ENCODE results near the gene MARVELD3. TPM values are rescaled to one million over a fixed set of nuclear protein-coding genes. Genes with fewer than 3 reads are reported as not detected.
"Not testable (repeated sequence)": the region's sequence is repeated elsewhere in the genome, so short reads cannot be mapped to it uniquely, and the experiment has no call there.

MARVELD3 gene, protein sequence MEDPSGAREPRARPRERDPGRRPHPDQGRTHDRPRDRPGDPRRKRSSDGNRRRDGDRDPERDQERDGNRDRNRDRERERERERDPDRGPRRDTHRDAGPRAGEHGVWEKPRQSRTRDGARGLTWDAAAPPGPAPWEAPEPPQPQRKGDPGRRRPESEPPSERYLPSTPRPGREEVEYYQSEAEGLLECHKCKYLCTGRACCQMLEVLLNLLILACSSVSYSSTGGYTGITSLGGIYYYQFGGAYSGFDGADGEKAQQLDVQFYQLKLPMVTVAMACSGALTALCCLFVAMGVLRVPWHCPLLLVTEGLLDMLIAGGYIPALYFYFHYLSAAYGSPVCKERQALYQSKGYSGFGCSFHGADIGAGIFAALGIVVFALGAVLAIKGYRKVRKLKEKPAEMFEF
- total RNA-seq (2021) = 28.5 and 28.6 TPM in 2 replicates
- percentile 76 among the genes with signal in this experiment for Bru-seq, nascent RNA
- percentile 80 among the genes with signal in this experiment for BruChase-seq, experiment 1, labeled RNA remaining after a 2-hour chase
- percentile 82 among the genes with signal in this experiment for BruChase-seq, experiment 2, labeled RNA remaining after a 6-hour chase
- long read RNA-seq, transcript MARVELD3-201 (3 exons, 2,912 nt) = major isoform, 24 of 55 reads
- long read RNA-seq, transcript MARVELD3-202 (3 exons, 2,214 nt) = minor isoform, 21 of 55 reads
- long read RNA-seq, partial matches to known transcripts = 1 of 55 reads
- long read RNA-seq, other reads (novel, unspliced or antisense) = 5 of 55 reads

DNA sequence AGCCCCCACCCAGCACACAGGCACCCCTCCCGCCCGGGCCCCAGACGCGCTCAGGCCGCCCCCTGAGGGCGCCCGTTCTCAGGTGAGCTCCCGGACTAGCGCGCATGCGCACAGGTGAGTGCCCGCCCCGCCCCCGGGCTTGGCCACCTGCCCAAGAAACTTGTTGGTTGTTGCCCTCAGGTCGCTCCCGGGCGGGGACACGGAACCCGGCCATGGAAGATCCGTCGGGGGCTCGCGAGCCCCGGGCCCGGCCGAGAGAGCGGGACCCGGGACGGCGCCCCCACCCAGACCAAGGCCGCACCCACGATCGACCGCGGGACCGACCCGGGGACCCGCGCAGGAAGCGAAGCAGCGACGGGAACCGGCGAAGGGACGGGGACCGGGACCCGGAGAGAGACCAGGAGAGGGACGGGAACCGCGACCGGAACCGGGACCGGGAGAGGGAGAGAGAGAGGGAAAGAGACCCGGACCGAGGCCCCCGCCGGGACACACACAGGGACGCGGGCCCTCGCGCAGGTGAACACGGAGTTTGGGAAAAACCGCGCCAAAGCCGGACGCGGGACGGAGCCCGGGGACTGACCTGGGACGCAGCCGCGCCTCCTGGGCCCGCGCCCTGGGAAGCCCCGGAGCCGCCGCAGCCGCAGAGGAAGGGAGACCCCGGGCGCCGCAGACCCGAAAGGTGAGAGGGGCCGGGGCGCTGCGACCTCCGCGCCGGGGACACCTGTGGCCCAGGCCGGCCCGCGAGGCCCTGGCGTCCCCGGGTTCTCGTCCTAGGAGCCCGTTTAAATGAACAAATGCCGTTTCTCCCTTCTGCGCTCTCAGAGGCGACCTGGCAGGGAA is at the start of gene MARVELD3:
MARVELD3 (plus strand) TSS at position 167 of the 840 bp plus-strand sequence; CDS start at position 213, 46 bp downstream.
- no peak for TF ChIP-seq EZH2 (IDR thresholded peaks at IDR 0.05; ENCODE audit: low read depth)
- TF ChIP-seq, protein P1, sequence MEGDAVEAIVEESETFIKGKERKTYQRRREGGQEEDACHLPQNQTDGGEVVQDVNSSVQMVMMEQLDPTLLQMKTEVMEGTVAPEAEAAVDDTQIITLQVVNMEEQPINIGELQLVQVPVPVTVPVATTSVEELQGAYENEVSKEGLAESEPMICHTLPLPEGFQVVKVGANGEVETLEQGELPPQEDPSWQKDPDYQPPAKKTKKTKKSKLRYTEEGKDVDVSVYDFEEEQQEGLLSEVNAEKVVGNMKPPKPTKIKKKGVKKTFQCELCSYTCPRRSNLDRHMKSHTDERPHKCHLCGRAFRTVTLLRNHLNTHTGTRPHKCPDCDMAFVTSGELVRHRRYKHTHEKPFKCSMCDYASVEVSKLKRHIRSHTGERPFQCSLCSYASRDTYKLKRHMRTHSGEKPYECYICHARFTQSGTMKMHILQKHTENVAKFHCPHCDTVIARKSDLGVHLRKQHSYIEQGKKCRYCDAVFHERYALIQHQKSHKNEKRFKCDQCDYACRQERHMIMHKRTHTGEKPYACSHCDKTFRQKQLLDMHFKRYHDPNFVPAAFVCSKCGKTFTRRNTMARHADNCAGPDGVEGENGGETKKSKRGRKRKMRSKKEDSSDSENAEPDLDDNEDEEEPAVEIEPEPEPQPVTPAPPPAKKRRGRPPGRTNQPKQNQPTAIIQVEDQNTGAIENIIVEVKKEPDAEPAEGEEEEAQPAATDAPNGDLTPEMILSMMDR (conservative IDR thresholded peaks at IDR 0.05) = no peak
- TSS peak; percentile 77 for BruUV-seq (replicated peaks)
- Histone ChIP-seq H3K27ac (peak within 1 kb of the TSS; percentile 53), H3K4me3 (peak within 1 kb of the TSS; percentile 99), H3F3A (ENCODE audit: insufficient read depth, low read depth) (peaks cover 35% of the 10 kb centered on the region), H4K20me1 (ENCODE audit: insufficient read depth) (no peaks in the 10 kb centered on the region), H3K79me2 (ENCODE audit: low read depth) (peaks cover 25% of the 10 kb centered on the region), H3K4me2 (peak within 1 kb of the TSS; percentile 88), H3K27me3 (ENCODE audit: insufficient read depth, low read depth) (no peaks in the 10 kb centered on the region), H3K36me3 (ENCODE audit: low read depth) (0 out of 2 replicates have a peak, but pooled peaks cover 6% of the 10 kb centered on the region), H3K4me1 (replicated peaks; ENCODE audit: insufficient read depth) (peaks cover 28% of the 10 kb centered on the region), H3K9me3 (ENCODE audit: insufficient read depth, low read depth) (no peaks in the 10 kb centered on the region), H3K9me2 (ENCODE audit: insufficient read depth) (no peaks in the 10 kb centered on the region; the same call in 1 of the 2 replicates), H2AFZ (peak within 1 kb of the TSS; percentile 99)
- ChIA-PET CTCF (interaction anchor here (0.6 to 0.7 kb wide), 2 partner anchors 238 to 518 kb away, joined by 12 to 18 read pairs; no protein-coding TSS in a partner anchor), POLR2A (ENCODE audit: unreplicated experiment) (interaction anchor here (0.5 to 0.7 kb wide), 2 partner anchors 77 to 967 kb away, joined by 4 to 21 read pairs; no protein-coding TSS in a partner anchor)
- peak; percentile 77 to 96 for DNase-seq
- intact Hi-C loops (cut with micrococcal nuclease; ENCODE audit: unreplicated experiment) = loop anchor here (5.0 kb wide), 1 partner anchor 96 kb away; the partner anchor contains the start of gene PHLPP2

GRCh38 chr16:71576971-71577370 is 49.0 kb upstream of the MARVELD3 start, which contains the start of gene TAT:
Gene TAT, minus strand, starts transcription at chr16:71577092. Its CDS starts 677 bp downstream, at chr16:71576415.
- no peak within 1 kb of the TSS for H3K4me3 ChIP-seq
- no TSS peak for BruUV-seq (replicated peaks)
- intact Hi-C loops (cut with micrococcal nuclease; ENCODE audit: unreplicated experiment) = no loop called here
- no peaks in the 10 kb centered on the region for H3K36me3 ChIP-seq (ENCODE audit: low read depth)
- H3K4me2 ChIP-seq = no peak within 1 kb of the TSS
- peaks cover 17% of the 10 kb centered on the region; the same call in 1 of the 2 replicates for H3K27me3 ChIP-seq (ENCODE audit: insufficient read depth, low read depth)
- TF ChIP-seq EZH2 (IDR thresholded peaks at IDR 0.05; ENCODE audit: low read depth) = no peak
- TF ChIP-seq, protein P1 (conservative IDR thresholded peaks at IDR 0.05) = no peak
- H4K20me1 ChIP-seq (ENCODE audit: insufficient read depth) = no peaks in the 10 kb centered on the region
- H3K9me2 ChIP-seq (ENCODE audit: insufficient read depth) = no peaks in the 10 kb centered on the region
- no peaks in the 10 kb centered on the region for H3K4me1 ChIP-seq (replicated peaks; ENCODE audit: insufficient read depth)
- ChIA-PET CTCF (no interaction called here), POLR2A (ENCODE audit: unreplicated experiment) (no interaction called here)
- no peaks in the 10 kb centered on the region for H3F3A ChIP-seq (ENCODE audit: insufficient read depth, low read depth)
- DNase-seq = no peak
- H2AFZ ChIP-seq = no peak within 1 kb of the TSS
- H3K79me2 ChIP-seq (ENCODE audit: low read depth) = no peaks in the 10 kb centered on the region
- H3K9me3 ChIP-seq (ENCODE audit: insufficient read depth, low read depth) = no peaks in the 10 kb centered on the region
- no peak within 1 kb of the TSS for H3K27ac ChIP-seq

DNA sequence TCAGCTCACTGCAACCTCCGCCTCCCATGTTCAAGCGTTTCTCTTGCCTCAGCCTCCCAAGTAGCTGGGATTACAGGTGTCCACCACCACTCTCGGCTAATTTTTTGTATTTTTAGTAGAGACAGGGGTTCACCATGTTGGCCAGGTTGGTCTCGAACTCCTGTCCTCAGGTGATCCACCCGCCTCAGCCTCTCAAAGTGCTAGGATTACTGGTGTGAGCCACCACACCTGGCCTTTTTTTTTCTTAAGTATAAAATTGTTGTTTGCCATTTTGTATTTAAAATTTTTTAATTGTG is 43.5 kb upstream of the MARVELD3 start:
- BruUV-seq (replicated peaks); H3K4me2 ChIP-seq; H2AFZ ChIP-seq; H3K4me3 ChIP-seq; H3K9me3 ChIP-seq (ENCODE audit: insufficient read depth, low read depth); H3K79me2 ChIP-seq (ENCODE audit: low read depth); H3K9me2 ChIP-seq (ENCODE audit: insufficient read depth); H3K27ac ChIP-seq; H3F3A ChIP-seq (ENCODE audit: insufficient read depth, low read depth); H3K36me3 ChIP-seq (ENCODE audit: low read depth); POLR2A ChIA-PET (ENCODE audit: unreplicated experiment); CTCF ChIA-PET; H3K4me1 ChIP-seq (replicated peaks; ENCODE audit: insufficient read depth); H4K20me1 ChIP-seq (ENCODE audit: insufficient read depth); DNase-seq; intact Hi-C loops (cut with micrococcal nuclease; ENCODE audit: unreplicated experiment): not testable (repeated sequence)
- H3K27me3 ChIP-seq (ENCODE audit: insufficient read depth, low read depth) = peaks cover 22% of the 10 kb centered on the region; the same call in 1 of the 2 replicates
